AG10803 (cell line): Measurements from ENCODE around the gene SPEM3.

Experiments used
- DNase-seq: peaks from one replicate; pipeline ENCODE4 v3.0.0; 2010; ENCODE audit warnings: low read depth
- H3K4me3 ChIP-seq: 2 replicates; pipeline ENCODE4 v1.5.1; 2011; ENCODE audit warnings: mild to moderate bottlenecking, low read length, control low read depth
- CTCF ChIP-seq: conservative IDR thresholded peaks from 2 replicates; pipeline ENCODE4 v1.5.1; 2011; ENCODE audit warnings: mild to moderate bottlenecking, low read length, control low read depth, inconsistent platforms

SPEM3 gene

GRCh38 chr17:7415784-7416183 lies 12.9 kb upstream of the SPEM3 start:
- no peak for TF ChIP-seq CTCF
- H3K4me3 ChIP-seq: no peak overlapping the region
- no peak for DNase-seq

GRCh38 chr17:7416323-7416722 lies 12.3 kb upstream of the SPEM3 start:
- H3K4me3 ChIP-seq: no peak overlapping the region
- DNase-seq: no peak
- no peak for TF ChIP-seq CTCF

- no peak overlapping the region for H3K4me3 ChIP-seq
- TF ChIP-seq CTCF: no peak
- no peak for DNase-seq
Observed at GRCh38 chr17:7417056-7417655, 11.5 kb upstream of the SPEM3 start.

- DNase-seq: no peak
- TF ChIP-seq CTCF: no peak
- H3K4me3 ChIP-seq: no peak overlapping the region
Observed at GRCh38 chr17:7418472-7419152, 10.0 kb upstream of the SPEM3 start.

- no peak within 1 kb of the TSS for H3K4me3 ChIP-seq
- DNase-seq: no peak
- no peak for TF ChIP-seq CTCF
Observed at GRCh38 chr17:7419819-7420610, 8.6 kb upstream of the SPEM3 start, which contains the start of gene SPEM1. TSS of gene SPEM1 (plus strand) at chr17:7420324. CDS start at chr17:7420385, 61 bp downstream.

GRCh38 chr17:7421186-7421585 lies 7.5 kb upstream of the SPEM3 start:
- DNase-seq: no peak
- TF ChIP-seq CTCF: no peak
- no peak overlapping the region for H3K4me3 ChIP-seq

- TF ChIP-seq CTCF: no peak
- no peak for DNase-seq
- H3K4me3 ChIP-seq: no peak overlapping the region
Observed at GRCh38 chr17:7423679-7424078, 5.0 kb upstream of the SPEM3 start.
